Neural cell (in vitro differentiated cells): ENCODE results near the gene CDC45. TPM values are rescaled to one million over a fixed set of nuclear protein-coding genes. Genes with fewer than 3 reads are reported as not detected.

Experiments
- H2AFZ ChIP-seq: fragments of 200-600, 300-800 bp; sonication (generic), shearing (Covaris generic); 2 replicates; pipeline ENCODE4 v1.6.0; 2014; ENCODE audit warnings: low read depth, mild to moderate bottlenecking, antibody characterized with exemption, low read length, moderate library complexity
- H3F3A ChIP-seq: fragments of 200-600 bp; shearing (Covaris generic); 2 replicates; pipeline ENCODE4 v1.6.1; 2016; ENCODE audit warnings: mild to moderate bottlenecking, moderate library complexity, mixed read lengths, antibody characterized with exemption, low read length; ENCODE audit not compliant: insufficient read depth, poor library complexity, severe bottlenecking
- H3K27ac ChIP-seq: fragments of 200-600, 300-800 bp; sonication (generic), shearing (Covaris generic); 2 replicates; pipeline ENCODE4 v1.5.1; 2014; ENCODE audit warnings: mild to moderate bottlenecking, low read length, moderate library complexity
- H3K27me3 ChIP-seq: fragments of 300-800, 200-600 bp; sonication (generic), shearing (Covaris generic); 2 replicates; pipeline ENCODE4 v1.6.0; 2014; ENCODE audit warnings: mild to moderate bottlenecking, low read depth, low read length, moderate library complexity; ENCODE audit not compliant: insufficient read depth
- H3K36me3 ChIP-seq: fragments of 300-800, 200-600 bp; sonication (generic), shearing (Covaris generic); 2 replicates; pipeline ENCODE4 v1.5.1; 2014; ENCODE audit warnings: mild to moderate bottlenecking, antibody characterized with exemption, low read length, moderate library complexity; ENCODE audit not compliant: insufficient read depth
- H3K4me2 ChIP-seq: fragments of 300-800, 200-600 bp; sonication (generic), shearing (Covaris generic); 2 replicates; pipeline ENCODE4 v1.6.0; 2014; ENCODE audit warnings: mild to moderate bottlenecking, low read length
- H3K4me3 ChIP-seq: fragments of 300-800, 200-600 bp; sonication (generic), shearing (Covaris generic); 2 replicates; pipeline ENCODE4 v1.5.1; 2014; ENCODE audit warnings: mild to moderate bottlenecking, low read length, moderate library complexity
- H3K79me2 ChIP-seq: fragments of 200-600 bp; shearing (Covaris generic); replicated peaks from 2 replicates; pipeline ENCODE4 v1.6.0; 2014; ENCODE audit warnings: mild to moderate bottlenecking, low read length, moderate library complexity; ENCODE audit not compliant: insufficient read depth
- H3K9ac ChIP-seq: fragments of 300-800, 200-600 bp; sonication (generic), shearing (Covaris generic); 2 replicates; pipeline ENCODE4 v1.6.1; 2016; ENCODE audit warnings: mild to moderate bottlenecking, low read length, mixed read lengths
- H3K9me2 ChIP-seq: fragments of 200-600 bp; shearing (Covaris generic); 2 replicates; pipeline ENCODE4 v1.6.1; 2016; ENCODE audit warnings: mild to moderate bottlenecking, low read length, mixed read lengths; ENCODE audit not compliant: insufficient read depth
- H3K9me3 ChIP-seq: fragments of 200-600, 300-800 bp; sonication (generic), shearing (Covaris generic); 2 replicates; pipeline ENCODE4 v1.6.1; 2016; ENCODE audit warnings: mild to moderate bottlenecking, mixed run types, low read length, moderate library complexity, mixed read lengths
- H4K20me1 ChIP-seq: fragments of 200-600 bp; shearing (Covaris generic); 2 replicates; pipeline ENCODE4 v1.6.1; 2016; ENCODE audit warnings: mild to moderate bottlenecking, mixed run types; ENCODE audit not compliant: insufficient read depth
- EP300 ChIP-seq: fragments of 450-650 bp; conservative IDR thresholded peaks from 2 replicates; pipeline ENCODE4 v1.6.1; 2014; ENCODE audit warnings: antibody characterized with exemption, mild to moderate bottlenecking, moderate library complexity; ENCODE audit not compliant: poor library complexity, severe bottlenecking
- EZH2 ChIP-seq: fragments of 200-600, 300-800 bp; shearing (Covaris generic), sonication (generic); IDR thresholded peaks from 2 replicates; pipeline ENCODE4 v1.6.1; 2014; ENCODE audit warnings: antibody characterized with exemption, low read length, borderline replicate concordance, mild to moderate bottlenecking; ENCODE audit not compliant: insufficient read depth, poor library complexity, severe bottlenecking
- POLR2AphosphoS5 ChIP-seq: IDR thresholded peaks from 2 replicates; pipeline ENCODE4 v1.6.1; 2012
- RAD21 ChIP-seq: fragments of 450-650 bp; conservative IDR thresholded peaks from 2 replicates; pipeline ENCODE4 v1.6.1; 2014; ENCODE audit warnings: antibody characterized with exemption, mild to moderate bottlenecking, moderate library complexity
- REST ChIP-seq: IDR thresholded peaks from 2 replicates; pipeline ENCODE4 v1.6.1; 2012; ENCODE audit warnings: borderline replicate concordance
- SMC3 ChIP-seq: fragments of 450-650 bp; conservative IDR thresholded peaks from 2 replicates; pipeline ENCODE4 v1.6.1; 2014; ENCODE audit warnings: antibody characterized with exemption, mild to moderate bottlenecking, moderate library complexity; ENCODE audit not compliant: poor library complexity
- polyA plus RNA-seq: library from polyadenylated mRNA; depleted of rRNA; stranded (reverse); fragments of >200 nt; gene quantifications from 2 replicates; pipeline ENCODE4 v1.2.3, GENCODE V29; 2014

The CDC45 gene
- polyA plus RNA-seq, 1 donor from 2014 or later: 3.2 TPM

- no peak for TF ChIP-seq REST
- TF ChIP-seq EP300: no peak
- TF ChIP-seq POLR2AphosphoS5: no peak
- Histone ChIP-seq H4K20me1 (no peaks in the 10 kb centered on the region), H3K27ac (no peak overlapping the region)
Observed at GRCh38 chr22:19477321-19478044, 2.2 kb upstream of the CDC45 start.

GRCh38 chr22:19478045-19478900 lies 1.4 kb upstream of the CDC45 start:
- Histone ChIP-seq H3K27me3 (no peaks in the 10 kb centered on the region), H3K79me2 (peaks cover 19% of the 10 kb centered on the region), H3K36me3 (no peaks in the 10 kb centered on the region), H3K27ac (peak overlapping the region; percentile 82), H2AFZ (peak overlapping the region; percentile 51), H3K9me3 (no peaks in the 10 kb centered on the region), H3K9me2 (no peaks in the 10 kb centered on the region), H3K9ac (peak overlapping the region; percentile 73), H3F3A (no peaks in the 10 kb centered on the region), H3K4me2 (peak overlapping the region; percentile 79), H4K20me1 (no peaks in the 10 kb centered on the region), H3K4me3 (peak overlapping the region; percentile 84)
- TF ChIP-seq RAD21: no peak
- no peak for TF ChIP-seq EP300

More at GRCh38 chr22:19477321-19478044, 2.2 kb upstream of the CDC45 start:
- Histone ChIP-seq H2AFZ (no peak overlapping the region), H3K9me2 (no peaks in the 10 kb centered on the region), H3K4me3 (peak overlapping the region; percentile 84), H3K9ac (peak overlapping the region; percentile 73), H3K79me2 (peaks cover 19% of the 10 kb centered on the region), H3K27me3 (no peaks in the 10 kb centered on the region), H3K4me2 (peak overlapping the region; percentile 79), H3F3A (no peaks in the 10 kb centered on the region), H3K36me3 (peaks cover 3% of the 10 kb centered on the region), H3K9me3 (no peaks in the 10 kb centered on the region)

- Histone ChIP-seq H3K9ac (peak within 1 kb of the TSS; percentile 73), H3K9me3 (no peaks in the 10 kb centered on the region), H3K4me3 (peak within 1 kb of the TSS; percentile 84), H3K79me2 (peaks cover 19% of the 10 kb centered on the region), H3K36me3 (no peaks in the 10 kb centered on the region), H3K27ac (peak within 1 kb of the TSS; percentile 82), H4K20me1 (no peaks in the 10 kb centered on the region), H3K27me3 (no peaks in the 10 kb centered on the region), H3K4me2 (peak within 1 kb of the TSS; percentile 79), H2AFZ (peak within 1 kb of the TSS; percentile 51), H3K9me2 (no peaks in the 10 kb centered on the region), H3F3A (no peaks in the 10 kb centered on the region)
- TF ChIP-seq EZH2 (no peak), SMC3 (peak; percentile 3), POLR2AphosphoS5 (peak; percentile 60)
Observed at GRCh38 chr22:19478901-19479354, 792 bp upstream of the CDC45 start, which contains the start of gene UFD1. Gene UFD1, minus strand, starts transcription at chr22:19479193. Its CDS starts 108 bp downstream, at chr22:19479085.
